ENCODE measurements around the gene CTIF.

GRCh38 chr18:48493434-48494230 lies 45.2 kb upstream of the CTIF start:
- no peak for TF ChIP-seq CTCF (IDR thresholded peaks at IDR 0.05)
- TF ChIP-seq POLR2A (IDR thresholded peaks at IDR 0.05) = no peak
